Keratinocyte (primary cell): ENCODE results near the gene MRAP.

ENCODE experiments used
- EZH2 ChIP-seq: IDR thresholded peaks from one replicate; pipeline ENCODE4 v1.6.1; 2012; ENCODE audit warnings: inconsistent platforms, mild to moderate bottlenecking, low read length, moderate library complexity
- TF ChIP-seq, protein P1 (sequence below), 3 experiments: IDR thresholded peaks in 1 of 3; conservative IDR thresholded peaks in 1 of 3; optimal IDR thresholded peaks in 1 of 3; 2 replicates in 2 of 3; 3 replicates in 1 of 3; pipeline versions ENCODE3 to v1.5.1; 2011; ENCODE audit warnings: low read length in 3 of 3, mild to moderate bottlenecking in 3 of 3, moderate library complexity in 2 of 3, control low read depth in 1 of 3, inconsistent platforms in 1 of 3; ENCODE audit not compliant: insufficient read depth in 2 of 3; ENCODE audit errors: extremely low read depth in 1 of 3

DNA sequence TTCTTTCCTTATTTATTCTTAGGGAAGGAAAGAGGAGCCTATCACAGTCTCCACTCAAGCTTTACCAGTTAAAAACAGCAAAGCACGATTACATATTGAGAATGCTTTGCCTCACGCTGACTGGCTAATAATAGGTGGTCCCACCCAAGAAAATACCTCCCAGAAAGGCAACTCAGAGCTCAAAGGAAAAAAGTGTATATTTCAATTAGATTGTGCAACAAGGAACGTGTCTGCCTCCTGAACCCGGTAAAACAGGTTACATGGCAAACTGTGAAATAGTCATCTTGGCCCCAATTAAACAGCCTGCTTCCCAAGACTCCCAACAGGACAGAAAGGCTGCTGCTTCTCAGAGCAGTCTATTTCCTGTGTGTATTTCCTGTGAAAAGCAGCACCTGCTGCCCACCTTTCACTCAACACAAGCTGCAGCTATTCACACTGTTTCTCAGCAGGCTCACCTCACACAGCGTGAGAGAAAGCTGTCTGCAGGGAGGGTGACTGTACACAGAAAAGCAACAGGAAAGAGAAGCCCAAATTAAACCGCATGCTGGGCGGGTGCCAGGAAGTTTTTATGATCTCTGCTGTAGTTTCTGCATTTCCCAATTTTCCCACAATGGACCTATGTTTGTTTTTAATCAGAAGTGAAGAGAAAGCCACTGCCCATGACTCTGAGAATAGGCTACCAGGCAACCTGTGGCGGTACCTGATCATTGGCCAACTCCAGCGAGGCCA is 50.1 kb downstream of the MRAP start:
- TF ChIP-seq, protein P1, sequence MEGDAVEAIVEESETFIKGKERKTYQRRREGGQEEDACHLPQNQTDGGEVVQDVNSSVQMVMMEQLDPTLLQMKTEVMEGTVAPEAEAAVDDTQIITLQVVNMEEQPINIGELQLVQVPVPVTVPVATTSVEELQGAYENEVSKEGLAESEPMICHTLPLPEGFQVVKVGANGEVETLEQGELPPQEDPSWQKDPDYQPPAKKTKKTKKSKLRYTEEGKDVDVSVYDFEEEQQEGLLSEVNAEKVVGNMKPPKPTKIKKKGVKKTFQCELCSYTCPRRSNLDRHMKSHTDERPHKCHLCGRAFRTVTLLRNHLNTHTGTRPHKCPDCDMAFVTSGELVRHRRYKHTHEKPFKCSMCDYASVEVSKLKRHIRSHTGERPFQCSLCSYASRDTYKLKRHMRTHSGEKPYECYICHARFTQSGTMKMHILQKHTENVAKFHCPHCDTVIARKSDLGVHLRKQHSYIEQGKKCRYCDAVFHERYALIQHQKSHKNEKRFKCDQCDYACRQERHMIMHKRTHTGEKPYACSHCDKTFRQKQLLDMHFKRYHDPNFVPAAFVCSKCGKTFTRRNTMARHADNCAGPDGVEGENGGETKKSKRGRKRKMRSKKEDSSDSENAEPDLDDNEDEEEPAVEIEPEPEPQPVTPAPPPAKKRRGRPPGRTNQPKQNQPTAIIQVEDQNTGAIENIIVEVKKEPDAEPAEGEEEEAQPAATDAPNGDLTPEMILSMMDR (optimal IDR thresholded peaks at IDR 0.05 in 1 of 3, IDR thresholded peaks at IDR 0.05 in 1 of 3, conservative IDR thresholded peaks at IDR 0.05 in 1 of 3; ENCODE audit: extremely low read depth in 1 of 3, insufficient read depth in 2 of 3, low read length in 3 of 3): no peak
- TF ChIP-seq EZH2: no peak
